Activated CD4-positive, alpha-beta T cell treated with anti-CD3 and anti-CD28 coated beads for 36 hours (primary cell): ENCODE results near the gene CBX5. TPM values are rescaled to one million over a fixed set of nuclear protein-coding genes. Genes with fewer than 3 reads are reported as not detected.
"Not testable (repeated sequence)": the region's sequence is repeated elsewhere in the genome, so short reads cannot be mapped to it uniquely, and the experiment has no call there.

Source experiments
- ATAC-seq: fragments of 200-7000 bp; cut with Tn5 transposase; one replicate; pipeline ENCODE4 v1.10.0; 2021; ENCODE audit warnings: mild to moderate bottlenecking, moderate library complexity
- CTCF ChIA-PET: fragments of 350-600 bp; sonication (Branson Sonifier 250); formaldehyde crosslinking; loops from one replicate; lab custom pipeline; 2021; ENCODE audit warnings: antibody characterized with exemption; lab: Charles Lee
- POLR2A ChIA-PET: fragments of 350-600 bp; sonication (Branson Sonifier 250); formaldehyde crosslinking; loops from one replicate; lab custom pipeline; 2021; ENCODE audit warnings: antibody characterized with exemption, inconsistent platforms; lab: Charles Lee
- DNase-seq: peaks from one replicate; pipeline ENCODE4 v3.0.0-alpha.2; 2020
- H3K27ac Mint-ChIP-seq: one replicate; pipeline ENCODE4 v1.8.0; 2021; ENCODE audit warnings: mixed read lengths
- H3K27me3 Mint-ChIP-seq: one replicate; pipeline ENCODE4 v1.8.0; 2021; ENCODE audit warnings: mixed read lengths
- H3K36me3 Mint-ChIP-seq: one replicate; pipeline ENCODE4 v1.8.0; 2021; ENCODE audit warnings: low read depth, mixed read lengths
- H3K4me1 Mint-ChIP-seq: one replicate; pipeline ENCODE4 v1.8.0; 2021; ENCODE audit warnings: mixed read lengths
- H3K4me3 Mint-ChIP-seq: one replicate; pipeline ENCODE4 v1.8.0; 2021; ENCODE audit warnings: mild to moderate bottlenecking, moderate library complexity, mixed read lengths
- H3K9me3 Mint-ChIP-seq: one replicate; pipeline ENCODE4 v1.8.0; 2021; ENCODE audit warnings: low read depth, mixed read lengths
- intact Hi-C, 2 experiments: fragments of 100-400 bp; cut with DNase I in 1 of 2; cut with micrococcal nuclease in 1 of 2; formaldehyde crosslinking; loops; one replicate each; pipeline versions ENCODE4 v1.14.2 to v1.15.1; 2022 to 2024; cut with DNase I, micrococcal nuclease
- total RNA-seq, 2 experiments: library from RNA; stranded (reverse); gene quantifications; one replicate each; pipeline ENCODE4 v1.2.3, GENCODE V29; 2021

Gene CBX5
- total RNA-seq, 2 experiments from 2014 or later: 140 to 146 TPM

GRCh38 chr12:54249489-54249888 is 30.4 kb downstream of the CBX5 start:
- Mint-ChIP-seq H3K9me3 (no peaks in the 10 kb centered on the region), H3K4me3 (no peak overlapping the region), H3K4me1 (peaks cover 10% of the 10 kb centered on the region), H3K27ac (peak overlapping the region; percentile 7), H3K27me3 (no peaks in the 10 kb centered on the region), H3K36me3 (peaks cover 39% of the 10 kb centered on the region)
- intact Hi-C loops: no loop called here
- ATAC-seq (no peak), DNase-seq (no peak)
- CTCF ChIA-PET: interaction anchor here (1.0 to 1.5 kb wide), 6 partner anchors 15 to 150 kb away, joined by 3 to 6 read pairs (median 4); partner anchors contain the start of gene CBX5
- POLR2A ChIA-PET: interaction anchor here (0.7 kb wide), 1 partner anchor 92 kb away, joined by 3 read pairs; no protein-coding TSS in a partner anchor

GRCh38 chr12:54246011-54246641 is 33.8 kb downstream of the CBX5 start:
- Mint-ChIP-seq H3K4me1 (peaks cover 16% of the 10 kb centered on the region), H3K4me3 (no peak overlapping the region), H3K9me3 (no peaks in the 10 kb centered on the region), H3K27me3 (no peaks in the 10 kb centered on the region), H3K36me3 (peaks cover 39% of the 10 kb centered on the region), H3K27ac (no peak overlapping the region)
- POLR2A ChIA-PET: no interaction called here
- CTCF ChIA-PET: interaction anchor here (0.6 to 1.0 kb wide), 3 partner anchors 17 to 1357 kb away, joined by 3 read pairs; no protein-coding TSS in a partner anchor
- ATAC-seq (no peak), DNase-seq (no peak)
- intact Hi-C loops: no loop called here

GRCh38 chr12:54240971-54241588 is 38.8 kb downstream of the CBX5 start:
- intact Hi-C loops: no loop called here
- ATAC-seq: peak; percentile 85

GRCh38 chr12:54240129-54240528 is 39.8 kb downstream of the CBX5 start:
- Mint-ChIP-seq H3K4me1 (peaks cover 10% of the 10 kb centered on the region), H3K9me3 (no peaks in the 10 kb centered on the region), H3K27ac (no peak overlapping the region), H3K4me3 (no peak overlapping the region), H3K27me3 (no peaks in the 10 kb centered on the region), H3K36me3 (peaks cover 28% of the 10 kb centered on the region)
- intact Hi-C loops: no loop called here
- CTCF ChIA-PET: interaction anchor here (0.7 to 1.3 kb wide), 8 partner anchors 11 to 156 kb away, joined by 3 to 6 read pairs (median 4); no protein-coding TSS in a partner anchor
- DNase-seq (no peak), ATAC-seq (no peak)
- POLR2A ChIA-PET: no interaction called here

More at GRCh38 chr12:54240971-54241588, 38.8 kb downstream of the CBX5 start:
- no peak overlapping the region for H3K4me3 Mint-ChIP-seq
- H3K36me3 Mint-ChIP-seq: peaks cover 30% of the 10 kb centered on the region
- DNase-seq: no peak
- ChIA-PET CTCF (interaction anchor here (0.6 to 2.5 kb wide), 11 partner anchors 10 to 494 kb away, joined by 3 to 19 read pairs (median 4); no protein-coding TSS in a partner anchor), POLR2A (no interaction called here)
- H3K27me3 Mint-ChIP-seq: no peaks in the 10 kb centered on the region
- H3K9me3 Mint-ChIP-seq: no peaks in the 10 kb centered on the region
- H3K4me1 Mint-ChIP-seq: peaks cover 10% of the 10 kb centered on the region
- H3K27ac Mint-ChIP-seq: peak overlapping the region; percentile 55

- ATAC-seq: no peak
- H3K27me3 Mint-ChIP-seq: no peaks in the 10 kb centered on the region
- CTCF ChIA-PET: interaction anchor here (0.7 to 1.3 kb wide), 9 partner anchors 12 to 293 kb away, joined by 3 to 6 read pairs (median 3); no protein-coding TSS in a partner anchor
- no peaks in the 10 kb centered on the region for H3K9me3 Mint-ChIP-seq
- peaks cover 10% of the 10 kb centered on the region for H3K4me1 Mint-ChIP-seq
- intact Hi-C loops: no loop called here
- H3K4me3 Mint-ChIP-seq: no peak overlapping the region
- H3K36me3 Mint-ChIP-seq: peaks cover 30% of the 10 kb centered on the region
- DNase-seq: no peak
- POLR2A ChIA-PET: no interaction called here
- H3K27ac Mint-ChIP-seq: no peak overlapping the region
These were observed 40.3 kb downstream of the CBX5 start for GRCh38 chr12:54239620-54240019.

GRCh38 chr12:54238531-54238930 is 41.4 kb downstream of the CBX5 start:
- CTCF ChIA-PET: interaction anchor here (0.6 to 1.5 kb wide), 6 partner anchors 9 to 55 kb away, joined by 3 to 6 read pairs (median 4); no protein-coding TSS in a partner anchor

GRCh38 chr12:54232790-54233189 is 47.1 kb downstream of the CBX5 start:
- POLR2A ChIA-PET: no interaction called here
- Mint-ChIP-seq H3K27me3 (no peaks in the 10 kb centered on the region), H3K36me3 (peaks cover 13% of the 10 kb centered on the region), H3K27ac (no peak overlapping the region), H3K4me1 (peaks cover 6% of the 10 kb centered on the region), H3K4me3 (no peak overlapping the region), H3K9me3 (no peaks in the 10 kb centered on the region)
- CTCF ChIA-PET: interaction anchor here (0.6 to 1.7 kb wide), 4 partner anchors 16 to 27 kb away, joined by 3 to 6 read pairs (median 4); no protein-coding TSS in a partner anchor
- ATAC-seq (no peak), DNase-seq (no peak)
- intact Hi-C loops: no loop called here

More at GRCh38 chr12:54238531-54238930, 41.4 kb downstream of the CBX5 start:
- POLR2A ChIA-PET: no interaction called here
- Mint-ChIP-seq H3K9me3 (no peaks in the 10 kb centered on the region), H3K27ac (no peak overlapping the region), H3K4me3 (no peak overlapping the region), H3K36me3 (peaks cover 30% of the 10 kb centered on the region), H3K27me3 (no peaks in the 10 kb centered on the region), H3K4me1 (peaks cover 10% of the 10 kb centered on the region)
- intact Hi-C loops: no loop called here
- ATAC-seq (no peak), DNase-seq (no peak)

GRCh38 chr12:54231269-54231668 is 48.7 kb downstream of the CBX5 start:
- ChIA-PET POLR2A (interaction anchor here (0.6 kb wide), 1 partner anchor 69 kb away, joined by 3 read pairs; no protein-coding TSS in a partner anchor), CTCF (interaction anchor here (0.5 to 1.8 kb wide), 2 partner anchors 10 to 141 kb away, joined by 3 to 5 read pairs; no protein-coding TSS in a partner anchor)
- intact Hi-C loops, H3K4me3 Mint-ChIP-seq, H3K36me3 Mint-ChIP-seq, H3K27me3 Mint-ChIP-seq, H3K4me1 Mint-ChIP-seq, DNase-seq, ATAC-seq, H3K9me3 Mint-ChIP-seq, H3K27ac Mint-ChIP-seq: not testable (repeated sequence)

- POLR2A ChIA-PET: no interaction called here
- no peak overlapping the region for H3K4me3 Mint-ChIP-seq
- H3K36me3 Mint-ChIP-seq: peaks cover 3% of the 10 kb centered on the region
- peaks cover 6% of the 10 kb centered on the region for H3K4me1 Mint-ChIP-seq
- intact Hi-C loops: no loop called here
- no peaks in the 10 kb centered on the region for H3K9me3 Mint-ChIP-seq
- CTCF ChIA-PET: interaction anchor here (1.8 kb wide), 1 partner anchor 11 kb away, joined by 5 read pairs; no protein-coding TSS in a partner anchor
- ATAC-seq: no peak
- H3K27me3 Mint-ChIP-seq: no peaks in the 10 kb centered on the region
- no peak for DNase-seq
- no peak overlapping the region for H3K27ac Mint-ChIP-seq
These were observed 49.4 kb downstream of the CBX5 start for GRCh38 chr12:54230555-54230954.

- ChIA-PET POLR2A (no interaction called here), CTCF (interaction anchor here (1.2 to 2.1 kb wide), 5 partner anchors 10 to 153 kb away, joined by 3 to 11 read pairs (median 4); no protein-coding TSS in a partner anchor)
- no peak for ATAC-seq
These were observed 50.2 kb downstream of the CBX5 start for GRCh38 chr12:54229624-54230212.

GRCh38 chr12:54228471-54228870 is 51.5 kb downstream of the CBX5 start:
- no peak for ATAC-seq
- ChIA-PET CTCF (interaction anchor here (0.9 to 2.1 kb wide), 13 partner anchors 8 to 108 kb away, joined by 3 to 11 read pairs (median 4); no protein-coding TSS in a partner anchor), POLR2A (no interaction called here)
- intact Hi-C loops: no loop called here
- Mint-ChIP-seq H3K4me3 (no peak overlapping the region), H3K4me1 (peaks cover 6% of the 10 kb centered on the region), H3K27ac (no peak overlapping the region), H3K27me3 (no peaks in the 10 kb centered on the region), H3K36me3 (no peaks in the 10 kb centered on the region), H3K9me3 (no peaks in the 10 kb centered on the region)
- no peak for DNase-seq

More at GRCh38 chr12:54229624-54230212, 50.2 kb downstream of the CBX5 start:
- H3K9me3 Mint-ChIP-seq: no peaks in the 10 kb centered on the region
- peaks cover 6% of the 10 kb centered on the region for H3K4me1 Mint-ChIP-seq
- intact Hi-C loops: no loop called here
- peak overlapping the region; percentile 4 for H3K27ac Mint-ChIP-seq
- H3K36me3 Mint-ChIP-seq: peaks cover 1% of the 10 kb centered on the region
- no peaks in the 10 kb centered on the region for H3K27me3 Mint-ChIP-seq
- DNase-seq: no peak
- no peak overlapping the region for H3K4me3 Mint-ChIP-seq
